Left ventricle myocardium superior (tissue), 1 donor: ENCODE measurements around the gene SPTBN4. TPM values are rescaled to one million over a fixed set of nuclear protein-coding genes. Genes with fewer than 3 reads are reported as not detected.
"Not testable (repeated sequence)": the region's sequence is repeated elsewhere in the genome, so short reads cannot be mapped to it uniquely, and the experiment has no call there.

Experiments
- ATAC-seq: fragments of 200-7000 bp; cut with Tn5 transposase; one replicate; pipeline ENCODE4 v1.9.1; 2020; ENCODE audit warnings: mild to moderate bottlenecking, moderate library complexity
- DNase-seq: peaks from one replicate; pipeline ENCODE4 v3.0.0-alpha.2; 2020
- intact Hi-C: fragments of 100-400 bp; cut with micrococcal nuclease; formaldehyde crosslinking; loops from one replicate; pipeline ENCODE4 v1.11.0; 2022
- total RNA-seq: library from RNA; stranded (reverse); fragmentation: NEBNext Ultra II Directional; extraction: Animal tissue kit (Norgen Biotek cat#: 25700); gene quantifications from one replicate; pipeline ENCODE4 v1.2.1, GENCODE V29; 2021
- donor health status: DM: no; HTN: yes; CAD: no; lungs with severe emphysema.

Gene SPTBN4
- total RNA-seq, 1 donor from 2014 or later, result 4.8 TPM

DNA sequence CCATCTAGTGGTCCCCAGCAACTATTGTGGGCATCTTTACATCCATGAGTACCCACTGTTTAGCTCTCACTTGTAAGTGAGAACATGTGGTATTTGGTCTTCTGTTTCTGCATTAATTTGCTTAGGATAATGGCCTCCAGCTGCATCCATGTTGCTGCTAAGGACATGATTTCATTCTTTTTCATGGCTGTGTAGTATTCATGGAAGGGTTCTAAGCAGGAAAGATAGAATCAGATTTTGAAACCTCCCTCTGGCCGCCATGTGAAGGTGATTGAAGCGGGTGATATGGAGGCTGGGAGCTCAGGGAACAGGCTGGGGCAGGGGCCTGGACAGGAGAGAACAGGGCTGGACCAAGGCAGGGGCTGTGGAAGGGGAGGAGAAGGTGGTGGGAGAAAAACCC, 154.5 kb downstream of the SPTBN4 start:
- DNase-seq (no peak), ATAC-seq (no peak)
- intact Hi-C loops, result no loop called here

GRCh38 chr19:40621966-40622772, 155.4 kb downstream of the SPTBN4 start:
- ATAC-seq (no peak), DNase-seq (no peak)
- intact Hi-C loops, result no loop called here

DNA sequence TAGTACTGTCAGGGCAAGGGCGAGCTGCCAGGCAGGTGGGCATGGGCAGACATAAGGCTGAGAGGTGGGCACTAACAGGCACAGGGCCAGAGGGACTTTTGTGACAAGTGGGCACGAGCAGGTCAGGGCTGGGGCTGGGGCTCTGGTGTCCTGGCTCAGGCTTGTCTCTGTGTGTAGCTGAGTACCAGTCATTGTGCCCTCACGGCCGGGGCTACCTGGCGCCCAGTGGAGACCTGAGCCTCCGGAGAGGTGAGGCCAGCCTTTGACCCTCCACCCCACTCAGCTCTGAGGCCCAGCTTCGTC, 155.9 kb downstream of the SPTBN4 start:
- intact Hi-C loops, result no loop called here
- ATAC-seq (no peak), DNase-seq (no peak)

- peak; percentile 4 for ATAC-seq
- intact Hi-C loops, result no loop called here
- DNase-seq, result peak; percentile 53
Observed at GRCh38 chr19:40623403-40624251, 156.8 kb downstream of the SPTBN4 start.

- DNase-seq, intact Hi-C loops, ATAC-seq: not testable (repeated sequence)
Observed at GRCh38 chr19:40624369-40625153, 157.8 kb downstream of the SPTBN4 start.

DNA sequence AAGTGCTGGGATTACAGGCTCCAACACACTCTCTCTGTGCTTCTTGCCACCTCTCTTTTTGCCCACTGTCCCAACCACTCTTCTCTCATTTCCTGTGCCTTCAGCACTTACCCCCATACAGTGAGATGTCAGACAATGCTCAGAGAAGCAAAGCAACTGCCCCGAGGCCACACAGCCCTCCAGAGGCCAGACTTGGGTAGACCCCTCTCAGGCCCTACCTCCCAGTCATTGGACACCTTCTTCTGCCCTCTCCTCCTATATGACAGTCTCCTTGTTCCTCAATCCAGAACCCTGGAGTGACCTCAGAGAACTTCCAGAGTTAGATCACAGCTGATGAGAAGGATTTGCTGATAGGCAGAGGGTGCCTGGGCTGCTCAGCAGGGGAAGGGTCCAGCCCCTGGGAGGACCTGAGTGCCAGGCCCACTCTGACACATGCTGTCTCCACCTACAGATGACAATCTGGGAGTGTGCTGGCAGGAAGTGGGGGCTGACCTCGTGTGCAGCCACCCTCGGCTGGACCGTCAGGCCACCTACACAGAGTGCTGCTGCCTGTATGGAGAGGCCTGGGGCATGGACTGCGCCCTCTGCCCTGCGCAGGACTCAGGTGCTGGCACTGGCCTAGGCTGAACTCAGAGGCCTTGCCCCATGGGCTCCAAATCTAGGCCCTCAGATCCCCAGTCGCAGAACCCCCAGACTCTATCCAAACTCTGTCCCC, 158.8 kb downstream of the SPTBN4 start:
- ATAC-seq (no peak), DNase-seq (no peak)
- intact Hi-C loops, result no loop called here

Other genes starting within 250 kb of the SPTBN4 start
- not detected for gene TTC9B, start 248.6 kb upstream of the SPTBN4 start, total RNA-seq
- gene CCNP, start 240.3 kb upstream of the SPTBN4 start, total RNA-seq, result not detected
- 135 TPM for gene AKT2, start 181.7 kb upstream of the SPTBN4 start, total RNA-seq
- gene C19orf47, start 118.6 kb upstream of the SPTBN4 start, total RNA-seq, result 215 TPM
- gene PLD3, start 118.3 kb upstream of the SPTBN4 start, total RNA-seq, result 161 TPM
- gene HIPK4, start 76.8 kb upstream of the SPTBN4 start, total RNA-seq, result not detected
- gene PRX, start 53.6 kb upstream of the SPTBN4 start, total RNA-seq, result 4.1 TPM
- 8.9 TPM for gene SERTAD1, start 41.0 kb upstream of the SPTBN4 start, total RNA-seq
- gene SERTAD3, start 22.7 kb upstream of the SPTBN4 start, total RNA-seq, result 23.4 TPM
- gene BLVRB, start 1.3 kb upstream of the SPTBN4 start, total RNA-seq, result 120 TPM
- gene SHKBP1, start 109.9 kb downstream of the SPTBN4 start, total RNA-seq, result 16.4 TPM
- gene LTBP4, start 134.4 kb downstream of the SPTBN4 start, total RNA-seq, result 294 TPM
- 16.9 TPM for gene NUMBL, start 223.7 kb downstream of the SPTBN4 start, total RNA-seq
- 34.6 TPM for gene COQ8B, start 249.9 kb downstream of the SPTBN4 start, total RNA-seq